GM18499 (cell line): ENCODE measurements around the gene TRAPPC3.
"Not testable (repeated sequence)": the region's sequence is repeated elsewhere in the genome, so short reads cannot be mapped to it uniquely, and the experiment has no call there.

ENCODE experiments used
- ATAC-seq: cut with Tn5 transposase; IDR thresholded peaks from one replicate; pipeline ENCODE4 v1.9.1; 2021; ENCODE audit warnings: moderate number of reproducible peaks; ENCODE audit not compliant: insufficient read depth, unreplicated experiment

The TRAPPC3 gene

GRCh38 chr1:36149237-36149972 is at the start of gene TRAPPC3:
TRAPPC3 (minus strand) TSS chr1:36149486; CDS start chr1:36149378, 108 bp downstream.
- peak; percentile 79 for ATAC-seq

GRCh38 chr1:36198641-36199040 is 49.4 kb upstream of the TRAPPC3 start:
- no peak for ATAC-seq

GRCh38 chr1:36196805-36197204 is 47.5 kb upstream of the TRAPPC3 start:
- not testable (repeated sequence) for ATAC-seq

- ATAC-seq = no peak
Observed at GRCh38 chr1:36187800-36188593, 38.7 kb upstream of the TRAPPC3 start.

DNA sequence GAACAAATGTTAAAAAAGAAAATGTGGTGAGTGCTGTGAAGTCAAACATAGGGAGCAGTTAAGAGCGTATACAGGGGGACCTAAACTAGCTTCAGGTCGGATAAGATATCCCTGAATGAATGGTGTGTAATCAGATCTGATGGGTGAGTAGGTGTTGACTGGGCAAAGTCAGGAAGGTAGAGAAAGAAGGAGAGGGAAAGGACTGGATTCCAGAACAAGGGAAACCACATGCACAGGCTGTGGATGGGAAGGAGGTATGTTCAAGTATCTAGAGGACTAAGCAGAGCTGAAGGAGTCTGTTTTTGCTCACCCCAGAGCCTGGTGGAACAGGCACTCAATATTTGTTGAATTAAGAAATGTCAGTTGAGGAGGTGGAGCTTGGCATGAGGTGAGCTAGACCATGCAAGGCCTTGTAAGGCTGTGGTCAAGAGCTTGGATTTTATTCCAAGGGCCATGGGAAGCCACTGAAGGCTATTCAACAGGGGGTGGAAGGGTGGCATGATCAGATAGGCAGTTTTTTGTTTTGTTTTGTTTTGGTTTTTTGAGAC is 34.1 kb upstream of the TRAPPC3 start:
- no peak for ATAC-seq

GRCh38 chr1:36182734-36183133 is 33.4 kb upstream of the TRAPPC3 start:
- no peak for ATAC-seq

GRCh38 chr1:36179220-36179600 is 29.9 kb upstream of the TRAPPC3 start:
- no peak for ATAC-seq

DNA sequence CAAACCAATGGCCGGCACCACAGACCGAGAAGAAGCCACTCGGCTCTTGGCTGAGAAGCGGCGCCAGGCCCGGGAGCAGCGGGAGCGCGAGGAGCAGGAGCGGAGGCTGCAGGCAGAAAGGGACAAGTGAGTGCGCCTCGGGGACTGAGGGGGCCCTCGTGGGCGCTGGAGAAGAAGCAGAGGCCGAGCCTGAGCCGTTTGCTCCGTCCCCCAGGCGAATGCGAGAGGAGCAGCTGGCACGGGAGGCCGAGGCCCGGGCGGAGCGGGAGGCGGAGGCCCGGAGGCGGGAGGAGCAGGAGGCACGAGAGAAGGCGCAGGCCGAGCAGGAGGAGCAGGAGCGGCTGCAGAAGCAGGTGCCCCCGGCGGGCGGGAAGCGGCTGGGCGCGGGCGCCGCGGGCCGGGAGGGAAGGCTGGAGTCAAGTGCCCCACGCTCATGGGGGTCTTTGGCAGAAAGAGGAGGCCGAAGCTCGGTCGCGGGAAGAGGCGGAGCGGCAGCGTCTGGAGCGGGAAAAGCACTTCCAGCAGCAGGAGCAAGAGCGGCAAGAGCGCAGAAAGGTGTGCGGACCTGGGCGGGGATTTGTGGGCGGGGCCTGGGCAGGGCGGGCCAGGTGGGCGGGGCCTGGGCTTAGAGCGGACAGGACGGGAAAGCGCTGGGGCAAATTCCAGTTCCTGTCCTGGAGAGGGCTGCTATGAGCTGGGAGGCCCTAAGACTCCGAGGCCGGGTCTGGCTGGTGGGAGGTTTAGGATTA is 29.4 kb upstream of the TRAPPC3 start:
- ATAC-seq = no peak

DNA sequence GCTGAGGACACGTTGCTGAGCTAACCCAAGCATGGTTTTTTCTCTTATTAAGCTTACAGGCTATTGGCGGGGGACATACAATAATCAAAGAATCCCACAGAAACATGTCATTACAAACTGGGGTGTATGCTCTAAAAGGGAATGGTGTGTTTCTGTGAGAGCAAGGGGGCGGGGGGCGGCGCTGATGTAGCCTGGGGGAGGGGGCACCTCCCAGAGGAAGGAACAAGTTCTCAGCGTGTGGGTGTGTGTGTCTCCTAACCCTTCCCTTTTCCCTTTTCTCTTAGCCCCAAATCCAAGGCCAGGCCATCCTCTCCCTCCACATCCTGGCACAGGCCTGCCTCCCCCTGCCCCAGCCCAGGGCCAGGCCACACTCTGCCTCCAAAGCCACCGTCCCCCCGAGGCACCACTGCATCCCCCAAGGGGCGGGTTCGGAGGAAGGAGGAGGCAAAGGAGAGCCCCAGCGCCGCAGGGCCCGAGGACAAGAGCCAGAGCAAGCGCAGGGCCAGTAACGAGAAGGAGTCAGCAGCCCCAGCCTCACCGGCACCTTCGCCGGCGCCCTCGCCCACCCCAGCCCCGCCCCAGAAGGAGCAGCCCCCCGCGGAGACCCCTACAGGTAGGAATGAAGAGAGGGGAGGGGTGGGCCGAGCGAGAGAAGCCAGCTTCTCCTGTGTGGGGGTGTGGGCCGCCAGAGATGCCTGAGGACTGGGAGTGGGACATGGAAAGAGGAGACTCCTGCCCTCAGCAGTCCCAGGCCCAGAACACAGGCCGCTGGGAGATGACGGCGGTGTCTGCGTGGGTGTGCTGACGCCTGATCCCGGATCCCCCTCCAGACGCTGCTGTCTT is 28.5 kb upstream of the TRAPPC3 start:
- ATAC-seq = no peak

DNA sequence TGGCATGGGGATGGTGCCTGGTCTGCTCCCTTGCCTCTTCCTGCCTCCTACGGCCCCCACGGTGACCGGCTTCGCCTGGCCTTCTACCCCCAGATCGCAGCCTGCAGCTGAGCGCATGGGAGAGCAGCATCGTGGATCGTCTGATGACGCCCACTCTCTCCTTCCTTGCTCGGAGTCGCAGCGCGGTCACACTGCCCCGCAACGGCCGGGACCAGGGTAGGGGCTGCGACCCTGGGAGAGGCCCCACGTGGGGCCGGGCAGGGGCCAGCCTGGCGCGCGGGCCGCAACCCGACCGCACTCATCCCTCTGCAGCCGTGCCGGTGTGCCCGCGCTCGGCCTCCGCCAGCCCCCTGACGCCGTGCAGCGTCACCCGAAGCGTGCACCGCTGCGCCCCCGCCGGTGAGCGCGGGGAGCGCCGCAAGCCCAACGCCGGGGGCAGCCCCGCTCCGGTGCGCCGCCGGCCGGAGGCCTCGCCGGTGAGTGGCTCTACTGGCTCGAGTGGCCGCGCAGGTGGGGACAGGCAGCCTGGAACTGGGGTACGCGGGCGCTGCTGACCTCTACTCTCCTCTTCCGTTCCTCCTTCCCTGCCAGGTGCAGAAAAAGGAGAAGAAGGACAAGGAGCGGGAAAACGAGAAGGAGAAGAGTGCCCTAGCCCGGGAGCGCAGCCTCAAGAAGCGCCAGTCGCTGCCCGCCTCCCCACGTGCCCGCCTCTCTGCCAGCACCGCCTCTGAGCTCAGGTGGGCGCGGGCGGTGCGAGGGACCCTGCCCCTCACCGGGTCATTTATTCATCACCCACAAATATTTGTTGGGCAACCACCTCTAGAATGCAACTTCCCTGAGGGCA is 27.0 kb upstream of the TRAPPC3 start:
- ATAC-seq = no peak

DNA sequence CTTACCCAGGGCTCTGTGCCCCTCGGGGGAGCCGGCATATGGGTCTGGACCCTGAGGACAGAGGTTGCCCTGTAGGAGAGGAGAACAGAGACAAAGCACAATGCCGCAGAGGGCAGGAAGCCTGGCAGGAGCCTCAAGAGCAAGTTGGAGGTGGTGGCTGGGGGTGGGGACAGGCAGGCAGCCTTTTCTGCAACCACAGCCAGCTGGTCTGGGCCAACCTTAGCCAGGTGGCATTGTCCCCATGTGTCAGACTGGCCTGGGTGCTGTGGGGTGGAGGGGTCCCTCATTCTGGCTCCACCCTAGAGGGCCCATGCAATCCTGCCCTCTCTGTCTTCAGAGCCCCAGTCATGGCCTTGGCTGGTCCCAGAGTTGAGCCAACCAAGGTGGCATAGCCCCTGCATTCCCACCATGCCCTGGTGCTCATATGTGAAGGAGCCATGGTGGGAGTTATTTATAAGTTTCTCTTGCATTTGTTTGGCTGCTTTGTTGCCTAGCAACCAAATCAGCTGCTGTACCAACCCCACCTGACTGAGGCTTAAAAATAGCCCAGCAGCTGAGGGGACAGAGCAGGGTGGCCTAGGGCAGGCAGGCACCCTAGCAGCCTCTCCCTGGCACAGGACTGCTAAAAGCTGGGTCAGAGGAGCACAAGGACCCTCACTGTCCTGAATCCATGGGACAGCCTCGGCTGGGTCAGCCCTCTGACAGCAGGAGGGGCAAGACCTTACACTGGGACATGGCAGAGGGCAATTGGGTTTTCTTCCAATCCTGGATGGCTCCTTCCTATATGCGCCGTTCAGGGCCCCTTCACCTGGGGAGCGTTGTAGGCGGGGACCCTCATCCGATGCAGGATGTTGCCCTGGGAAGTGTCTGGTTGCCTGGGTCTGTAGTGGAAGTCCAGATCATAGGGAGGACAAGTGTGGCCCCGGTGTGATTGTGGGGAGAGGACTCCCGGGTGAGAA is 26.1 kb upstream of the TRAPPC3 start:
- no peak for ATAC-seq

DNA sequence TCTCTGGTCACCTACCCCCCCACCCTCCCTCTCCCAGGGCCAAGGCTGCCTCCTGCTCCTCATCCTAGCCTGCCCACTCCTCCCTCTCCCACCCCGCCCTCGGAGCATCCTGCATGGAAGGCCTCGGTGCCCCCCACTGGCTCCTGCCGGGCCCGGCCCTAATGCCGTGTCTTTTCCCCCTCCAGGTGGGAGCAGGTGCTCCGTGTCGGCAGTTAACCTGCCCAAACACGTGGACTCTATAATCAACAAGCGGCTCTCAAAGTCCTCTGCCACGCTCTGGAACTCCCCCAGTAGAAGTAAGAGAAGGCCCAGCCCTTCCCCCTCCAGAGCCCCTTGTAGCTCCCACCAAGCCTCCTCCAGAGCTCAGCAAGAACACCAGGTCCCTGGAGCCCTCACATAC is 25.4 kb upstream of the TRAPPC3 start:
- ATAC-seq = no peak

GRCh38 chr1:36172983-36173382 is 23.7 kb upstream of the TRAPPC3 start:
- ATAC-seq = no peak

GRCh38 chr1:36172017-36172747 is 22.9 kb upstream of the TRAPPC3 start:
- no peak for ATAC-seq

DNA sequence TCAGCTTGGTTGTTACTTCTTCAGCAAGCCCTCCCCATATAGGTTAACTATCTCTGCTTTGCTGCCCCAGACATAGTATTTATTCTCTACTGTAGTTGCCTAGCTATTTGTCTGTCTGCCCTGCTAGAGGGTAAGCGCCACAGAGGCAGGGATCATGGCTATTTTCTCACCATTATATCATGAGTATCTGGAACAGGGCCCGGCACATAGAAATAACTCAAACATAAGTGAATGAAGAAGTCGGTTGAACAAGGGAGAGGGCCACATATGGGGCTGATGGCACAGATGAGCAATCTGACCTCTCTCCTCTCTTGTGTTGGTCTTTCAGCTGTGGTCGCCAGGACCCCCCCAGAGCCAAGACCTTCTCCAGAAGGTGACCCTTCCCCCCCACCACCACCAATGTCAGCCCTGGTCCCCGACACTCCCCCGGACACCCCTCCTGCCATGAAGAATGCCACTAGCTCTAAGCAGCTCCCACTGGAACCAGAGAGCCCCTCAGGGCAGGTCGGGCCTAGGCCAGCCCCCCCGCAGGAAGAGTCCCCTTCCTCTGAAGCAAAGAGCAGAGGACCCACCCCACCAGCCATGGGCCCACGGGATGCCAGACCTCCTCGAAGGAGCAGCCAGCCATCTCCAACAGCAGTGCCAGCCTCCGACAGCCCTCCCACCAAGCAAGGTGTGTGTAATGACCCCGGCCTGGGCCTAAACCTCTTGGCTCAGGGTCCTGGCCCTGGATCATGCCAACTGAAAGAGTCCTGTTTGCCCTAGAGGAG is 21.5 kb upstream of the TRAPPC3 start:
- no peak for ATAC-seq

DNA sequence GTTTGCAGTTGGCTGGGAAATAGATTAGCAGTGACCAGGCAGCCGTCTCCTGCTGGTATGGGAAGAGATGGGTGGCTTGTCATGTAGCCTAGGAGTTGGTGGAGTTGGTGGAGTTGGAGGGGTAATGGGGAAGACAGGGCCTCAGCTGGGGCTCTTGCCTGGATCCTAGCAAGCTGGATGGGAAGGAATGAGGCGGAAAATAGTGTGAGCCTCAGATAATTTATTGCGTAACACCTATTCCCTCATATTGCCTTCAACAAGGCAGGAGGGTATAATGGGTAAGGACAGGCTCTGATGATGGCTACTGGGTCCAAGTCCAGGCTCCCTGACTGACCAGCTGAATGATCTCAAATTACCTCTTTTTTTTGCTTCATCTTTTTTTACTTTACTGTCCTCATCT is 19.2 kb upstream of the TRAPPC3 start:
- ATAC-seq = no peak
